A549 (cell line): ENCODE results near the gene ICAM5. TPM values are rescaled to one million over a fixed set of nuclear protein-coding genes. Genes with fewer than 3 reads are reported as not detected.

ENCODE experiments used
- ATAC-seq, 2 experiments: fragments of 200-7000 bp in 1 of 2; fragments of >200 bp in 1 of 2; cut with Nextera tagmentation in 1 of 2; cut with Tn5 transposase in 1 of 2; 3 replicates each; pipeline versions ENCODE4 v1.8.0 to v1.9.1; 2018 to 2020; ENCODE audit warnings: mild to moderate bottlenecking in 1 of 2, moderate library complexity in 1 of 2
- CTCF ChIA-PET: fragments of 300-600 bp; sonication (Branson Sonifier 250); formaldehyde crosslinking; extraction: SDS; loops from one replicate; lab custom pipeline; 2021; ENCODE audit warnings: antibody characterized with exemption, inconsistent platforms; lab: Yijun Ruan, JAX
- POLR2A ChIA-PET: fragments of 350-600 bp; formaldehyde crosslinking; extraction: SDS; loops from one replicate; lab custom pipeline; 2021; ENCODE audit warnings: antibody characterized with exemption, inconsistent platforms; lab: Yijun Ruan, JAX
- DNase-seq, 2 experiments: peaks; one replicate each; pipeline versions ENCODE4 v3.0.0 to v3.0.0-alpha.2; 2011 to 2016; ENCODE audit warnings: low read depth in 1 of 2, low spot score in 1 of 2
- FAIRE-seq: peaks from 2 replicates; lab custom pipeline; 2011; peaks lifted over from hg19 to GRCh38; lab: Jason Lieb, UNC
- H3K27ac ChIP-seq, 2 experiments: fragments of >200 bp; sonication (Bioruptor Twin); formaldehyde crosslinking; 3 replicates each; pipeline ENCODE4 v1.5.1; 2016 to 2017
- H3K4me1 ChIP-seq: fragments of >200 bp; sonication (Bioruptor Twin); formaldehyde crosslinking; 3 replicates; pipeline ENCODE4 v1.6.1; 2016
- H3K4me2 ChIP-seq: fragments of >200 bp; sonication (Bioruptor Twin); formaldehyde crosslinking; 3 replicates; pipeline ENCODE4 v1.6.1; 2016
- H3K4me3 ChIP-seq: fragments of >200 bp; sonication (Bioruptor Twin); formaldehyde crosslinking; 3 replicates; pipeline ENCODE4 v1.5.1; 2016
- H3K9me3 ChIP-seq: fragments of >200 bp; sonication (Bioruptor Twin); formaldehyde crosslinking; 3 replicates; pipeline ENCODE4 v1.6.1; 2016
- ATOH8 ChIP-seq: fragments of 250-450 bp; sonication (Bioruptor Pico); IDR thresholded peaks from 2 replicates; pipeline ENCODE4 v1.5.0; 2020; ENCODE audit warnings: low read depth, mild to moderate bottlenecking, moderate library complexity
- BCL3 ChIP-seq: fragments of >200 bp; sonication (Bioruptor Twin); formaldehyde crosslinking; IDR thresholded peaks from 3 replicates; pipeline ENCODE4 v1.6.1; 2016
- CBX8 ChIP-seq: fragments of 200-600 bp; sonication (generic); IDR thresholded peaks from 2 replicates; pipeline ENCODE4 v1.6.1; 2016
- CEBPB ChIP-seq, 2 experiments: fragments of >200 bp in 1 of 2; sonication (Bioruptor Twin) in 1 of 2; formaldehyde crosslinking in 1 of 2; IDR thresholded peaks; 2 replicates each; pipeline ENCODE4 v1.6.1; 2012 to 2016
- CHD4 ChIP-seq: fragments of 200-600 bp; sonication (generic); IDR thresholded peaks from 2 replicates; pipeline ENCODE4 v1.6.1; 2016; ENCODE audit warnings: antibody characterized with exemption, mild to moderate bottlenecking, borderline replicate concordance
- CTCF ChIP-seq: fragments of >200 bp; sonication (Bioruptor Twin); formaldehyde crosslinking; IDR thresholded peaks from 3 replicates; pipeline ENCODE4 v1.5.1; 2016
- E2F6 ChIP-seq: IDR thresholded peaks from 2 replicates; pipeline ENCODE4 v1.6.1; 2012; ENCODE audit warnings: low read depth, borderline replicate concordance
- EP300 ChIP-seq, 2 experiments: fragments of >200 bp; sonication (Bioruptor Twin); formaldehyde crosslinking; IDR thresholded peaks; 2 replicates in 1 of 2; 3 replicates in 1 of 2; pipeline ENCODE4 v1.6.1; 2016 to 2017
- FOSL2 ChIP-seq, 2 experiments: fragments of 450-650 bp in 1 of 2; fragments of >200 bp in 1 of 2; sonication (Bioruptor Twin) in 1 of 2; formaldehyde crosslinking; IDR thresholded peaks; 2 replicates each; pipeline versions ENCODE4 v1.5.0 to v1.6.1; 2016 to 2020; ENCODE audit warnings: mild to moderate bottlenecking in 1 of 2, moderate library complexity in 1 of 2
- JUNB ChIP-seq: fragments of >200 bp; sonication (Bioruptor Twin); formaldehyde crosslinking; IDR thresholded peaks from 2 replicates; pipeline ENCODE4 v1.6.1; 2016
- KDM5A ChIP-seq: fragments of 200-600 bp; sonication (generic); IDR thresholded peaks from 2 replicates; pipeline ENCODE4 v1.6.1; 2016; ENCODE audit warnings: antibody characterized with exemption, mild to moderate bottlenecking
- MAFK ChIP-seq: fragments of 450-650 bp; IDR thresholded peaks from 2 replicates; pipeline ENCODE4 v1.6.1; 2014; ENCODE audit not compliant: partially characterized antibody
- MAX ChIP-seq: IDR thresholded peaks from 2 replicates; pipeline ENCODE4 v1.6.1; 2012
- NFE2L2 ChIP-seq: fragments of 150-350 bp; conservative IDR thresholded peaks from 2 replicates; pipeline ENCODE4 v1.6.1; 2014; ENCODE audit warnings: low read length
- NR3C1 ChIP-seq: fragments of >200 bp; sonication (Bioruptor Twin); formaldehyde crosslinking; IDR thresholded peaks from 3 replicates; pipeline ENCODE4 v1.6.1; 2017
- POLR2A ChIP-seq: IDR thresholded peaks from 2 replicates; pipeline ENCODE4 v1.6.1; 2012; ENCODE audit warnings: mild to moderate bottlenecking, low read length
- RCOR1 ChIP-seq: fragments of 150-350 bp; IDR thresholded peaks from 2 replicates; pipeline ENCODE4 v1.6.1; 2014; ENCODE audit warnings: antibody characterized with exemption, low read length, low read depth
- RFX5 ChIP-seq: fragments of 450-650 bp; IDR thresholded peaks from 2 replicates; pipeline ENCODE4 v1.7.1; 2014; ENCODE audit warnings: antibody characterized with exemption, mild to moderate bottlenecking, moderate library complexity
- SMC3 ChIP-seq: fragments of >200 bp; sonication (Bioruptor Twin); formaldehyde crosslinking; IDR thresholded peaks from 3 replicates; pipeline ENCODE4 v1.6.1; 2018; ENCODE audit warnings: inconsistent platforms
- SREBF2 ChIP-seq: fragments of 450-650 bp; IDR thresholded peaks from 2 replicates; pipeline ENCODE4 v1.6.1; 2014; ENCODE audit warnings: mild to moderate bottlenecking, moderate library complexity
- TFCP2L1 ChIP-seq: fragments of 250-450 bp; sonication (Bioruptor Pico); IDR thresholded peaks from 2 replicates; pipeline ENCODE4 v1.5.0; 2021; ENCODE audit warnings: mild to moderate bottlenecking
- TP53 ChIP-seq: fragments of 250-450 bp; sonication (Bioruptor Pico); IDR thresholded peaks from 2 replicates; pipeline ENCODE4 v1.5.0; 2021; ENCODE audit warnings: mild to moderate bottlenecking, moderate library complexity
- USF2 ChIP-seq: fragments of 450-650 bp; IDR thresholded peaks from 2 replicates; pipeline ENCODE4 v1.6.1; 2014; ENCODE audit warnings: antibody characterized with exemption
- ZNF302 ChIP-seq: fragments of 250-450 bp; sonication (Bioruptor Pico); IDR thresholded peaks from 2 replicates; pipeline ENCODE4 v1.9.0; 2021; ENCODE audit warnings: inconsistent platforms, mild to moderate bottlenecking, moderate library complexity
- ZSCAN20 ChIP-seq: fragments of 250-450 bp; sonication (Bioruptor Pico); IDR thresholded peaks from 2 replicates; pipeline ENCODE4 v1.8.0; 2022; ENCODE audit warnings: mild to moderate bottlenecking, moderate library complexity
- WGBS: methylation state at CpG from one replicate; pipeline ENCODE4 v1.1.6; 2017; ENCODE audit errors: missing lambda C conversion rate; 5-methylcytosine and 5-hydroxymethylcytosine counted together
- polyA plus RNA-seq, 4 experiments: library from polyadenylated mRNA; depleted of rRNA in 3 of 4; stranded (reverse); fragments of >200 nt; fragmentation: RNase III in 1 of 4; extraction: RNeasy Plus Mini Kit Qiagen cat#74134 plus additional on column Dnase treatment in 1 of 4; gene quantifications; 2 replicates in 3 of 4; 3 replicates in 1 of 4; pipeline ENCODE4 v1.2.3, GENCODE V29; 2011 to 2017

Gene ICAM5
- polyA plus RNA-seq, 2 of the 4 experiments (the other 2 are of a cell fraction): 0.35 to 0.77 TPM

GRCh38 chr19:10290357-10290875 is 664 bp downstream of the ICAM5 start:
- Histone ChIP-seq H3K27ac (peak overlapping the region in 1 of 2 experiments; percentile 81; a peak in 3 of 6 replicates), H3K4me3 (peak overlapping the region; percentile 52), H3K9me3 (no peaks in the 10 kb centered on the region), H3K4me2 (peak overlapping the region; percentile 97), H3K4me1 (peaks cover 16% of the 10 kb centered on the region)
- ATAC-seq (peak; percentile 6 to 15; a peak in 4 of 6 replicates), FAIRE-seq (no peak), DNase-seq (no peak)
- ChIA-PET CTCF (interaction anchor here (0.6 to 1.1 kb wide), 3 partner anchors 22 to 100 kb away, joined by 3 to 4 read pairs (median 3); no protein-coding TSS in a partner anchor), POLR2A (interaction anchor here (0.6 to 2.0 kb wide), 2 partner anchors 31 to 43 kb away, joined by 3 to 6 read pairs; partner anchors contain the start of gene RAVER1)
- TF ChIP-seq FOSL2 (IDR thresholded peaks at IDR 0.05) (no peak), FOSL2 (CRISPR knock-in tag; IDR thresholded peaks at IDR 0.05) (no peak), ZSCAN20 (no peak), SREBF2 (no peak), CTCF (no peak), ZNF302 (no peak), CBX8 (no peak), RFX5 (no peak), NR3C1 (no peak), SMC3 (no peak), JUNB (no peak), BCL3 (no peak), RCOR1 (no peak), CEBPB (IDR thresholded peaks at IDR 0.05) (no peak), EP300 (IDR thresholded peaks at IDR 0.05) (no peak), ATOH8 (CRISPR knock-in tag) (no peak), USF2 (no peak), TP53 (CRISPR knock-in tag) (no peak)
- whole genome bisulfite sequencing: 5% methylated on average over 27 of the region's 30 CpGs

GRCh38 chr19:10290876-10291553 is 1.3 kb downstream of the ICAM5 start:
- no peak for FAIRE-seq
- TF ChIP-seq USF2 (no peak), TFCP2L1 (CRISPR knock-in tag) (no peak), KDM5A (no peak), NFE2L2 (no peak), JUNB (no peak), CBX8 (no peak), CTCF (no peak), MAFK (no peak), E2F6 (peak; percentile 59), EP300 (IDR thresholded peaks at IDR 0.05) (no peak), CHD4 (no peak), POLR2A (no peak), MAX (peak; percentile 62)

More at GRCh38 chr19:10290876-10291553, 1.3 kb downstream of the ICAM5 start:
- peak; percentile 47 to 67; a peak in 5 of 6 replicates for ATAC-seq
- WGBS: 6% methylated on average over 7 of the region's 57 CpGs
- ChIA-PET CTCF (interaction anchor here (0.9 to 1.6 kb wide), 3 partner anchors 32 to 100 kb away, joined by 4 to 6 read pairs (median 5); no protein-coding TSS in a partner anchor), POLR2A (no interaction called here)
- DNase-seq: peak in 1 of 2 experiments; percentile 58
- Histone ChIP-seq H3K27ac (peak overlapping the region in 1 of 2 experiments; percentile 70; a peak in 2 of 6 replicates), H3K4me1 (peaks cover 16% of the 10 kb centered on the region), H3K9me3 (no peaks in the 10 kb centered on the region), H3K4me3 (peak overlapping the region; percentile 52), H3K4me2 (peak overlapping the region; percentile 97)
